Natural killer cell (primary cell): ENCODE data around the gene DCAF11. TPM values are rescaled to one million over a fixed set of nuclear protein-coding genes. Genes with fewer than 3 reads are reported as not detected.

Experiments used
- ATAC-seq, 3 donors: fragments of 150-1000 bp in 2 of 3; fragments of 200-7000 bp in 1 of 3; cut with Tn5 transposase; 1 replicate in 1 of 3; 2 replicates in 2 of 3; pipeline ENCODE4 v1.10.0; 2021; ENCODE audit warnings: mild to moderate bottlenecking in 2 of 3, moderate library complexity in 2 of 3
- DNase-seq, 2 donors: peaks; one replicate each; pipeline versions ENCODE4 v3.0.0 to v3.0.0-alpha.2; 2013 to 2021; ENCODE audit warnings: mixed read lengths in 1 of 2
- H3K27ac ChIP-seq: one replicate; pipeline ENCODE4 v1.5.1; 2013; ENCODE audit warnings: mild to moderate bottlenecking, low read length
- H3K27me3 ChIP-seq: one replicate; pipeline ENCODE4 v1.6.1; 2013; ENCODE audit warnings: low read length; ENCODE audit not compliant: control insufficient read depth, insufficient read depth
- H3K36me3 ChIP-seq: one replicate; pipeline ENCODE4 v1.6.1; 2013; ENCODE audit warnings: low read length; ENCODE audit not compliant: control insufficient read depth, insufficient read depth
- H3K4me1 ChIP-seq: one replicate; pipeline ENCODE4 v1.6.1; 2013; ENCODE audit warnings: low read length; ENCODE audit not compliant: control insufficient read depth, insufficient read depth
- H3K4me3 ChIP-seq: one replicate; pipeline ENCODE4 v1.5.1; 2013; ENCODE audit warnings: low read length
- H3K9me3 ChIP-seq: one replicate; pipeline ENCODE4 v1.6.1; 2013; ENCODE audit warnings: low read length; ENCODE audit not compliant: control insufficient read depth, insufficient read depth
- H3K27ac Mint-ChIP-seq, 2 donors: one replicate each; pipeline ENCODE4 v1.8.0; 2022; ENCODE audit warnings: mild to moderate bottlenecking in 2 of 2, mixed read lengths in 2 of 2, moderate library complexity in 1 of 2
- H3K27me3 Mint-ChIP-seq, 2 donors: one replicate each; pipeline ENCODE4 v1.8.0; 2022; ENCODE audit warnings: low read depth in 2 of 2, mixed read lengths in 2 of 2
- H3K36me3 Mint-ChIP-seq: one replicate; pipeline ENCODE4 v1.8.0; 2022; ENCODE audit warnings: mixed read lengths
- H3K4me1 Mint-ChIP-seq, 2 donors: one replicate each; pipeline ENCODE4 v1.8.0; 2022; ENCODE audit warnings: mixed read lengths in 2 of 2
- H3K4me3 Mint-ChIP-seq: one replicate; pipeline ENCODE4 v1.8.0; 2022; ENCODE audit warnings: mild to moderate bottlenecking, moderate library complexity, mixed read lengths
- H3K9me3 Mint-ChIP-seq, 2 donors: one replicate each; pipeline ENCODE4 v1.8.0; 2022; ENCODE audit warnings: mixed read lengths in 2 of 2
- CTCF ChIP-seq: fragments of 200-600 bp; IDR thresholded peaks from one replicate; pipeline ENCODE4 v1.8.0; 2022; ENCODE audit warnings: antibody characterized with exemption
- WGBS: methylation state at CpG from one replicate; pipeline ENCODE4 v1.1.7; 2013; ENCODE audit warnings: missing lambda C conversion rate; ENCODE audit not compliant: insufficient coverage; 5-methylcytosine and 5-hydroxymethylcytosine counted together
- intact Hi-C: fragments of 100-400 bp; cut with micrococcal nuclease; formaldehyde crosslinking; loops from one replicate; pipeline ENCODE4 v1.14.2; 2022
- total RNA-seq, 4 donors: library from RNA; stranded (reverse); fragments of 120-200 nt in 1 of 4; gene quantifications; one replicate each; pipeline versions ENCODE4 v1.2.3 to v1.2.4, GENCODE V29; 2013 to 2022

DCAF11 gene
- total RNA-seq, 3 donors from 2014 or later (not counting 1 experiment from before 2014, with no cell fraction given), result 77.5 to 99.3 (median 96.3) TPM

DNA sequence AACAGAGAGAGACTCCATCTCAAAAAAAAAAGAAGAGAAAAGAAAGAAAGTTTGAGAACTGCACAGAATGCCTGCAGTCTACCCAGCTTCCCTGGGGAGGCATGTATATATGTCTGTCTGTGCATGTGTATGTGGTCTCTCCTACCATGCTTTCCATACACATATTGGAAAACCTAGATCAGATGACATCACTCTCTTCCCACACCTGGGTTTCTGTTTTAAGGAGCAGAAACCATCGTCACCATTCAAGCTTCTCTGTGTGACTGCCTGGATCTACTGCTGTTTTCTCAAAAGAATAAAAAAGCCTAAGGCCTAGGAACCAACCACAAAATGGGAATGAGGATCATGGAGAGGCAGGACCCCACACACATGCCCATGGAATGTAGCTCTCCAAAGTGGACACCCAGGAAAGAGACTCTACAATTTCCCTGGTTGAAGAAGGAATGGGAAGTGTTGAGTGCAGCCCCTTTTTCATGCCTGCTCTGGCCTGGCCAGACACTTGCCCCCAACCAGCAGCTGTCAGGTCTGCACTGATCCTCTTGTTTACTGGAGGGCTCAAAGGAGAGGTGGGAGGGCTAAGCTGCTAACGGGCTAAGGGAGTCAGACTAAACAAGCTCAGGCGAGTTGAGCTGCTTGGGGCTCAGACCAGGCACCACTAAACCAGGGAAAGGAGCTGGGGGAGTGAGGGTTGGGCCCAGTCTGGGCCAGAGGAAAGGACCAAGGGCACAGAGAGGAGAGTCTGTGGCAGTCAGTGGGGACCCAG is 28.2 kb upstream of the DCAF11 start:
- Histone ChIP-seq H3K36me3 (no peaks in the 10 kb centered on the region), H3K4me3 (no peak overlapping the region), H3K27me3 (no peaks in the 10 kb centered on the region), H3K27ac (no peak overlapping the region), H3K9me3 (no peaks in the 10 kb centered on the region), H3K4me1 (peaks cover 12% of the 10 kb centered on the region)
- Mint-ChIP-seq H3K9me3 (no peaks in the 10 kb centered on the region), H3K4me1 (peaks cover 6 to 15% of the 10 kb centered on the region in 2 donors), H3K4me3 (no peak overlapping the region), H3K27me3 (no peaks in the 10 kb centered on the region), H3K27ac (no peak overlapping the region), H3K36me3 (no peaks in the 10 kb centered on the region)
- intact Hi-C loops, result no loop called here
- TF ChIP-seq CTCF, result no peak
- DNase-seq (no peak), ATAC-seq (no peak)
- 89% methylated on average over 3 of the region's 3 CpGs for WGBS

- no peaks in the 10 kb centered on the region for H3K27me3 Mint-ChIP-seq
- DNase-seq (no peak), ATAC-seq (no peak)
- TF ChIP-seq CTCF, result no peak
- 84% methylated on average over 1 of the region's 1 CpG for WGBS
- Histone ChIP-seq H3K36me3 (no peaks in the 10 kb centered on the region), H3K4me1 (peaks cover 6% of the 10 kb centered on the region), H3K4me3 (no peak overlapping the region), H3K27ac (no peak overlapping the region), H3K9me3 (no peaks in the 10 kb centered on the region), H3K27me3 (no peaks in the 10 kb centered on the region)
- H3K4me3 Mint-ChIP-seq, result no peak overlapping the region
- H3K36me3 Mint-ChIP-seq, result no peaks in the 10 kb centered on the region
- intact Hi-C loops, result no loop called here
- peaks cover 4 to 12% of the 10 kb centered on the region in 2 donors for H3K4me1 Mint-ChIP-seq
- no peak overlapping the region for H3K27ac Mint-ChIP-seq
- no peaks in the 10 kb centered on the region for H3K9me3 Mint-ChIP-seq
Observed at GRCh38 chr14:24087004-24087403, 27.6 kb upstream of the DCAF11 start.

DNA sequence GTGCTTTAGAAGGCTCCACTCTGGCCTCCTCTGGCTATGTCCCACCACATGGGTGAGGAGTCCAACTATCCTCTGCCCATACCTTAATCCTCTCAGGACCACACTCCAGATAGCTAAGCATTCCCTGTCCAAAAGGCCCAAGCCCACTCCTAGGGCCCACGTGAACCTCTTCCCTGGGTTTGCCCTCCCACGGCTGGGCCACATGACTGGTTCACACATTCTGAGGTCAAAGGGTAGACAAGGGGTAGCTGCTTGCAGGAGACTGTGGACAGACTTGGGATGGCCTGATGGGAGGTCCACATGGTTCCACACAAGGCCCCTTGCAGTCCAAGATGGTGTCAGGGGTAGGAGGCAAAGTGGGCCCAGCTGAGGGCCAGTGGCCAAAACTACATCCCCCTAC is 26.5 kb upstream of the DCAF11 start:
- no peak for TF ChIP-seq CTCF
- Histone ChIP-seq H3K4me1 (peaks cover 6% of the 10 kb centered on the region), H3K9me3 (no peaks in the 10 kb centered on the region), H3K36me3 (no peaks in the 10 kb centered on the region), H3K27ac (no peak overlapping the region), H3K27me3 (no peaks in the 10 kb centered on the region), H3K4me3 (no peak overlapping the region)
- intact Hi-C loops, result no loop called here
- no peaks in the 10 kb centered on the region for H3K27me3 Mint-ChIP-seq
- ATAC-seq, result no peak
- peaks cover under 1 to 8% of the 10 kb centered on the region in 2 donors for H3K4me1 Mint-ChIP-seq
- no peak overlapping the region for H3K27ac Mint-ChIP-seq
- no peak for DNase-seq
- no peaks in the 10 kb centered on the region for H3K36me3 Mint-ChIP-seq
- H3K9me3 Mint-ChIP-seq, result no peaks in the 10 kb centered on the region
- WGBS, result 94% methylated on average over 2 of the region's 2 CpGs
- no peak overlapping the region for H3K4me3 Mint-ChIP-seq

DNA sequence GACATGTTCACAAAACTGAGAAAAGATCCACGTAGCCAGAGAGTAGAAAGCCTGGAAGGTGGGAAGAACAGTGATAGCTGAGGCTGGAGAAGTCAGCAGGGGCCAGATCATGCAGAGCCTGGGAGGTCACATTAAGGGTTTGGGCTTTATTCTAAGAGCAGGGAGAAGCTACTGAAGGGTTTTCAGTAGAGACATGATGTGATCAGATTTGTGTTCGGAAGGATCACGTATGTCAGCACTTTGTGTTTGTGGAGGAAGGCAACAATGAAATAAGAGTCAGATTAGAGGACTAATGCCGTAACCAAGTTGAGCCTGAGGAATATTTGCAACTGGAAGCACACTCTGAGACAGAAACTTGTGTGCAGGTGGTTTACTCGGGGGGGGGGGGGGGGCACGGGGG is 24.7 kb upstream of the DCAF11 start:
- TF ChIP-seq CTCF, result no peak
- Mint-ChIP-seq H3K36me3 (no peaks in the 10 kb centered on the region), H3K27me3 (no peaks in the 10 kb centered on the region), H3K9me3 (no peaks in the 10 kb centered on the region), H3K4me3 (no peak overlapping the region), H3K4me1 (peaks cover 11 to 21% of the 10 kb centered on the region in 2 donors), H3K27ac (no peak overlapping the region)
- H3K27me3 ChIP-seq, result no peaks in the 10 kb centered on the region
- intact Hi-C loops, result loop anchor here (1.0 kb wide), 1 partner anchor 32 kb away; no protein-coding TSS in a partner anchor
- H3K27ac ChIP-seq, result no peak overlapping the region
- no peaks in the 10 kb centered on the region for H3K36me3 ChIP-seq
- H3K4me1 ChIP-seq, result peaks cover 17% of the 10 kb centered on the region
- ATAC-seq, result no peak
- WGBS, result 95% methylated on average over 5 of the region's 6 CpGs
- no peak overlapping the region for H3K4me3 ChIP-seq
- DNase-seq, result no peak
- no peaks in the 10 kb centered on the region for H3K9me3 ChIP-seq
